Measurements from ENCODE around the gene MAGEL2.

Gene MAGEL2

DNA sequence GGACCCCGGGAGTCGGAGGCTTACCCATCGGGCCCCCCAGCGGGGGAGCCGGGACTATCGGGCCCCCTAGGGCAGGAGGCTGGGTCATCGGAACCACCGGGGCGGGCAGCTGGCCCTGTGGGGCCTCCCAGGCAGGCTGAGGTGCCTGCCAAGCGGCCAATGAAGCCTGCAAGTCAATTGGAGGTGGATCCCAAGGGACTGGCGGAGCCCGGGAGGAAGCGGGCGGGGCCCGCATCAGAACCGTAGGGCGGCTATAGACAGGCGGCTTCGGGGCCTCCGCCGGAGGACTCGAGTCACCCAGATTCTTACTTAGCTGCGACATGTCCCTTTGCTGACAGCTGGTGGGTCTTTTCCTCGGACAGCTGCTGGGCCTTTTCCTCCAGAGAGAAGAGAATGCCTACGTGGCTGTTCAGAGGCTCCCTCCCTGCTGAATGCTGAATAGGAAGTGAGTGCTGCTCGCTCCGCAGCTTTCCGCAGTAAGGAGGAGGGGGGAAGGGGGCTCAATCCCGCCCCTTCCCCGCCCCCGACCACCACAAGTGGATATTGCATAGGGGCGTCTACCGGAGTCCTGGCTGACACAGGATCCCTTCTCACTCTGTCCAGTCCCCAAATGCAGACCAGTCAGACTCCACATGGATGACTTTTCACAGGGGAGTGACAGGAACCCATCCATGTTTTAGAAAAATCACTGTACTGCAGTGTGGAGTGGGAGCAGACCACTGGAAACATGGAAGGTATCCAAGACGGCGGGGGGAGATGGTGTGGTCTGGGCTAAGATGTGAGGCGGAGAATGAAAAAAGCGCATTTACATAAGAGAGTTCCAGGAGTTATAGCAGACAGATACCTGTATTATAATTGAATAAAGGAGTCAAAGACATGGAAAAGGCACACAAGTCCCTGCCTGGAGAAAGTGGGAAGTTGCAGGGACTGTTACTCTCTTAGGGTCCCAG, at the start of gene MAGEL2:
Gene MAGEL2 (minus strand): TSS at position 447 of the 950 bp plus-strand sequence. CDS start 125 bp downstream, at position 322.
- DNase-seq = no peak

DNA sequence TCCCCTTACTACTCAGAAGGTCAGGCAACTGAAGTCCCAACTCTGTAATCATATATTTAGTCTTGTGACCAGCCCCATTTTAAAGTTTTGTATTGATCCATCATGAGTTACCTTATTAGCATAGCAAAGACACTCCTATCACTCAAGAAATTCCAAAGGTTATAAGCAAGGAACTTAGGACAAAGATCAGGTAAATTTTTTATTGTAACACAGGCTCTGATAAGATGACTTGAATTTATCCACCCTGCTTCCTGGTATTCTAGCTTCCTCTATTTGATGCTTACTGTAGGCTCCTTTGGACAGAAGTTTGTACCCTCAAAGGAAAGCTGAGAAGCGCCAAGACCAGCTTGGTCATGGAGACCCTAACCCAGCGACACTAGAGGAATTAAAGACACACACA, 47.6 kb upstream of the MAGEL2 start:
- no peak for DNase-seq

DNA sequence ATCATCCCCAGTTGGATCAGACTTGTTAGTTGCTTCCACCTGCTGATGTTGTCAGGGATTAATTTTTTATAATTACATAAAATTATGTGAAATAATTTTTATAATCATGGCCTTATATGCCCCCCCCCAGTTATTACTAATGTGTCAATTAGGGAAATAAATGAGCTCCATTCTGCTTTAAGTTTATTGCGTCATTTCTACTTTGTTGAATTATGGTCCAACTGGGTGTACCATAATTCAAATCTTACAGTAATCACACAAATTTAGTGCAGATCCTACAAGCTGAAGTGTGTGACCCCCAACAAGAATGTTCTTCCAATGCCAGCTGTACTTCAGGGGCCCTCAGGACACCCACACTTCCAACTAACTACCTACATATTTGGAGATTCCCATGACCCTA, 46.9 kb upstream of the MAGEL2 start:
- no peak for DNase-seq

DNA sequence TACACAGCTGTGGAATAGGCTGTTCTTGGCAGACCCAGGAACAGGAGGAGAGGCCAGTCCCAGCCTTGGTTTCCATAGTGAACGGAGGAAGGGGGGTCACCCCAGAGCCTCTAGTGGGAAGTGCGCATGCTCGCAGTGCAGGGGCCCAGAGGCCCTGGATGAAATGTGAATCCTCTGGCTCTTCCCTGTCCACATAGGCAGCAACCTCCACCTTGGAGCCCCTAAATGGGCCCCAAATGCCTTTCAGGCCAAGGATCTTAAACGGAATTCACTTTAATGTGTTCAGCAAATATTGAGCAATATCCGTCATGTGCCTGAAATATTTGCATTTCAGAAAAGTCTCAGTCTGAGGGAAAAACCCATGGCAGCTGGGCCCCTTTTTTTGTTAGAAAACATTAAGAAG, 42.8 kb upstream of the MAGEL2 start:
- no peak for DNase-seq

DNA sequence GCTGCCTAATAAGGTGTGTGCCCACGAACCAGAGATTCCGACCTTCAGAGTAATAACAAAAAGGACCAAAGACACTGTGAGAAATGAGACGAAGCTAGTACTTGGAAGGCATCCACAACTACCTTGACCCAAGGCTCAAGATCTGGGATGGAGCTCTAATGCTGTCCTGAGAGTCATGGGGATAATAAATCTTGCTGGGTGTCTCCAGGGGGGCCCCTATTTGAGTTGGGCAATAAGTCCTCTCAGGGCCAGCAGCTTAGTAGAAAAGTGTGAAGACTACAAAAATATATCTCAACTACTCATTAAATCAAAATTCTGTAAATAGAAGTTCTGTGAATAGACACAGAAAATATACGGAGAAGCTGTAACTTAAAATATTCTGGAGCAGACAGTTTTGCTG, 42.3 kb upstream of the MAGEL2 start:
- no peak for DNase-seq

DNA sequence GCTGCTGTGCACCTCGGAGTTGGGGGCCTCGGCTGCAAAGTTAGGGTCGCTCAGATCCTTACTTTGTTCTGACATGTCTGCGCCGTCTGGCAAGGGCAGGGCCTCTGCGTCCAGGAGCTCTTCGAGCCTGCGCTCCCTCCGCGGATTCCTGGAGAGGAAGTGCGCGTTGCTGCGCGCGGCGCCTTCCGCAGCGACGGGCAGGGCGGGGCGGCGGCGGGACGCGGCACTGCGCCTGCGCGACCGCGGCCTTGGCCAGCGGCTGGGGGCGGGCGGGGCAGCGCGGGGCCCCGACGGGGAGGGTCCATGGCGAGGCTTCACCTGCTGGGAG, 39.4 kb upstream of the MAGEL2 start, which contains the start of gene NDN:
Gene NDN (minus strand): TSS at position 163 of the 328 bp plus-strand sequence. CDS start 88 bp downstream, at position 75.
- no peak for DNase-seq

DNA sequence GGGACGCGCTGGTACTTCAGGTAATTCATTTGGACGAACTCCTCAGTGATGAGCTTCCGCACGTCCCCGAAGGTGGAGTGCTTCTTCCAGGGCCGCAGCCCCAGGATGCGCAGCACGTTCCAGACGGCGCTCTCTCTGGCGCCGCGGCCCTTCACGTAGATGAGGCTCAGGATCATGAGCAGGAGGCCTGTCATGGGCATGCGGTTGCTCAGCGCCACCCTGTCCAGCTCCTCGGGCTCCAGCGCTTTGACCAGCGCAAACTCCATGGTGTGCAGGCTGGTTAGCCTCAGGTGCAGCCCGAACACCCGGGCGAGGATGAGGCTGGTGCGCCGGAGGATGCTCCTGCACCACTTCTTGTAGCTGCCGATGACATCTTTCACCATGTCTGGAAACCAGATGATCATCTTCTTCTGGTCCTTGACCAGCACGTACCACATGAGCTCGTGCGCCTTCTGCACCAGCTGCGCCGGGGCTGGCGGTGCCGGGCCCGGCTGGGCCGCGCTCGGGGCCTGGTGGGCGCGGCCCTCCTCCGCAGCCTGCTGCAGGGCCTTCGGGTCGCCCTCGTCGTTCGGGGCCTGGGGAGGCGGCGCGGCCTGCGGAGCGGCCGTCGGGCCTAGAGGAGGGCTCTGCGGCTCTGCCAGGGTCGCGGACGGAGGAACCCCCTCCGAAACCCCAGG, 38.9 kb upstream of the MAGEL2 start:
- DNase-seq = no peak

DNA sequence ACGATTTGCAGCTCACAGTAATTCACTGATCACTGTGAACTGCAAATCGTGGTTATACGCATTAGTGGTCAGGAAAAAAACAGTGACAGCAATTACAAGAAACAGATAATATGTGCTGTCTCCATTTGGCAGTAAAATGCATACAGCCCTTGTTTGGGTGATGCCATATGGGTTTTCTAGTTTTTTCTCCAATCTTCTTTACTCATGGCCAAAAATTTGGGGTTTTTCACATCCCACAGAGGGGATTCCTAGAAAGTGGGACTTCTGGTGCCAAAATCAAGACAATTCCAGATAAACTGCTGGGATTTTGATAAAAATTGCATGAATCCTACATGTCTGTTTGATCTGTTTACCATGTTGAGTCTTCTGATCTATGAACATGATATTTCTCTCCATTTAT, 23.8 kb upstream of the MAGEL2 start:
- DNase-seq = no peak

DNA sequence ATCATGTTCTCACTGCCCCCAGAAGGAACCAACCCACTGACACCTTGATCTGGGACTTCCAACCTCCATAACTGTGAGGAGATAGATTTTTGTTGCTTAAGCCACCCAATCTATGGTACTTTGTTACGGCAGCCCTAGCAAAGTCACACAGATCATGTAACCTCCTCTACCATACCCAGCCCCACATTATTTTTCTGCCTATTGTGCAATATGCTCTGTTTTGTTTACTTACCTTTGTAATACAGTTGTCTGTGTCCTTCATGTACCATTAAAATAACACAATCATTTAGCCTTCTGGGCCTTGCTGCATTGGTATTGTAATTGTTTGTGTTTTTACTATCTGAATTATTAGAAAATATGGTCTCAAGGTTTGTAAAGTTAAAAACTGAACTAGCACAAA, 23.3 kb upstream of the MAGEL2 start:
- DNase-seq = no peak

DNA sequence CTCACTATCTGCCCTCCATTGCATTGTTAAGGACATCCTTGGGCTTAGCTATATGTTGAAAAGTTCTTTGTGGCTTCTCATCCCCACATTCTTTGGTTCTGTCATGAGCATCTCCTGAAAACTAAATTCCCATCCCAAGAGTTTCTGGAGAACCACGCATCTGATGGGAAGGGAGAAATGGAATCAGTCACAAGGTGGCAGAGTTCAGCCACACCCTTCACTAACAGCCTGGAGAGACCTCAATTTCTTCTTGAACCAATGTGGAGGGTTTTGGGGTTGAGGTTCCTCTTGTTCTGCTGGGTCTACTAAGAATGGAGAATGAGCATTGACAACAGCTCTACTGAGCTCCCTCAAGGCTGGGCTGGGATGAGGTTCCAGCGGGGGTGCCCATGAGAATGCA, 15.6 kb upstream of the MAGEL2 start:
- DNase-seq = no peak

DNA sequence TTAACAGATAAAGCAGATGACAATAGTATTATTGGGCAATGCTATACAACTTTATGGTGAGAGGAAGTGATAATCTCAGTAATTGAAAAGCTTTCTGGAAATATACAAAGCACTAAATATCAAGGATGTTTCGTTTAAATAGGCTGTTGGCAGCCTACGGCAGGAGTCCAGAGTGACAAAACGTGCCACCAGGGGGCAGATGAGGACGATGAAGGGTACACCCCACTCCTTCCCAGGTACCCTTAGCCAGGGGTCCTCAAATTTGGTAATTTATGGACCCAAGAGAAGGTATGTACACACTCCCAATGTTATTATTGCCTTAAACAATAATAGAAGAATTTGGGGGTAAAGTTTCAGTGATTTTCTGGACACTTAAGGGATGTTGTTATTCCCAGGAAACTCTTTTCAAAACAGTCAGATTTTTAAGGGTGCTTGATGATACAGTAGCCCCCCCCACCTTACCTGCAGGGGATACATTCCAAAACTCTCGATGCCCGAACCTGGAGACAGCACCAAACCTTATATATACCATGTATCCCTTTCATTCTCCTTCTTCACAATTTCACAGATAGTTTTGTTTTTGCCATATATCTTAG, 1.4 kb upstream of the MAGEL2 start:
- no peak for DNase-seq

DNA sequence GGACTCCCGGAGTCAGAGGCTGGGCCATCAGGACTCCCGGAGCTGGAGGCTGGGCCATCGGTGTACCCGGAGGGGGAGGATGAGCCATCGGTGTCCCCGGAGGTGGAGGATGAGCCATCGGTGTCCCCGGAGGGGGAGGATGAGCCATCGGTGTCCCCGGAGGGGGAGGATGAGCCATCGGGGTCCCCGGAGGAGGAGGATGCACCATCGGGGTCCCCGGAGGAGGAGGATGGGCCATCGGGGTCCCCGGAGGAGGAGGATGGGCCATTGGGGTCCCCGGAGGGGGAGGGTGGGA, 719 bp downstream of the MAGEL2 start:
- no peak for DNase-seq

DNA sequence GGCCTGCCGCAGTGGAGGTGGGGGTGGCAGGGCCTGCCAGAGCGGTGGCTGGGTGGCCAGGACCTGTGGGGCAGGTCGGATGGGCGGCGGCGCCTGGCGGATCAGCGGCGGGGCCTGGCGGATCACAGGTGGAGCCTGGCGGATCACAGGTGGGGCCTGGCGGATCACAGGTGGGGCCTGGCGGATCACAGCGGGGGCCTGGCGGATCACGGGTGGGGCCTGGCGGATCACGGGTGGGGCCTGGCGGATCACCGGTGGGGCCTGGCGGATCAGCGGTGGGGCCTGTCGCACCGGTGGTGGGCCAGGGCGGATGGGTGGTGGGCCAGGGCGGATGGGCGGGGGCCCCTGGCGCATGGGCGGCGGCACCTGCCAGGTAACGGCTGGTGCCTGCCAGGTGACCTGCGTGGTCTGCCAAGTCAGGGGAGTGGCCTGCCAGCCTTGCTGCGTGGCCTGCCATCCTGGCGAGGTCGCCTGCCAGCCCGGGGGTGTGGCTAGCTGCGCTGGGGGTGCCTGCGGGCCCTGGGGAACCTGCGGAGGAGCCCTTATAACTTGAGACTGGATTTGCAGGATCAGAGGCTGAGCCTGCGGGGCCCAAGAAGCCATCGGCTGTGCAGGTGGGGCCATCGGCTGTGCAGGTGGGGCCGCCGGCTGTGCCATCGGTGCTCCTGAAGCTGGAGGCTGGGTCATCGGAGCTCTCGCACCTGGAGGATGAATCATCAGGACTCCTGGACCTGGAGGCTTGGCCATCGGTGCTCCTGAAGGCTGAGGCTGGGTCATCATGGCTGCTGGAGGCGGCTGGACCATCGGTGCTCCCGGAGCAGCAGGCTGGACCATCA, 1.3 kb downstream of the MAGEL2 start:
- DNase-seq = no peak

DNA sequence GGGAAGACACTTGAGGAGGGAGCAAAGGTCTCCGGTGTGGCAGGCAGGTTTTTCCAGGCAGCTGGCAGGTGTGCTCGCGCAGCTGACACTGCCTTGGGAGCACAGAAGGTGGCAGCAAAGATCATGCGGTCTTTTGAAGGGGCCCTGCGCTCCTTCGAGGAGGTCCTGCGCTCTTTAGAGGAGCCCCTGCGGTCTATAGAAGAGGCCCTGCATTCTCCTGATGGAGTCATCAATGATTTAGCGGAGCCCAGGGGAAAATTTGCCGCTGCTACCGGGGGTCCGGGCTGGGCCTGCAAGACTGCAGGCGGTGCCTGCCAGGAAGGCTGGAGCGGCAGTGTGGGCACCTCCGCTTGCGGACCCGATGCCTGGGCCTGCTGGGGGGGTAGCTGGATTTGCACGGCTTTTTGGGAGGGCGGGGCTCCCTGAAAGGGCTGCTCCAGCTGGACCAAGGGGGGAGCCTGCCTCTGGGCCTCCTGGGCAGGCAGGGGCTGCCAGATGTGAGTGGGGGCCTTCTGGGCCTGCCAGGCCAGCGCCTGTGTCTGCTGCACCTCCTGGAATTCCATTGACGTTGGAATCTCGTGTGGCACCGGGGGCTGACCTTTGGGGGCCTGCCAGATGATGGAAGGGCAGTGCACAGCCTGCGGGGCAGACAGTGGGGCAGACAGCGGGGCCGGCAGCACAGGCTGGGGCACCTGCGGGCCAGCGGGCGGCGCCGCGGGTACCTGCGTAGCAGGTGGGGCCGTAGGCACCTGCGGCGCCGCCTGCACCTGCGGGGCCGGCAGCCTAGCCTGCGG, 2.1 kb downstream of the MAGEL2 start:
- no peak for DNase-seq

DNA sequence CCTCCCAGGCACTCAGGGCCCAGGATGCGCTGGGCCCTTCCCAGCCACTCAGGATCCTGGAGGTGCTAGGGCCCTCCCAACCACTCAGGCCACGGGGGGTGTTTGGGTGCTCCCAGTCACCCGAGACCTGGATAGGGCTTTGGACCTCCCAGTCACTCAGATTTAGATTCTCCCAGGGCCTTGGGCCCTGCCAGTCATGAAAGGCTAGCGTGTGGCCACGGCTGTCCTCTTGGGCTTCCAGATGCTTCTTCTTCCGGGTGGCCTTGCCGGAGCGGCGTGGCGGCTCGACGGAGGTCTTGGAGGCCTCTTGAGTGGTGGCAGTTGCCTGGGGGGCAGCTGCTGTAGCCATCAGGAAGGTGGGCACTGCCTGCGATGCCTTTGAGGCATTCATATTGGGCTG, 2.8 kb downstream of the MAGEL2 start:
- no peak for DNase-seq

DNA sequence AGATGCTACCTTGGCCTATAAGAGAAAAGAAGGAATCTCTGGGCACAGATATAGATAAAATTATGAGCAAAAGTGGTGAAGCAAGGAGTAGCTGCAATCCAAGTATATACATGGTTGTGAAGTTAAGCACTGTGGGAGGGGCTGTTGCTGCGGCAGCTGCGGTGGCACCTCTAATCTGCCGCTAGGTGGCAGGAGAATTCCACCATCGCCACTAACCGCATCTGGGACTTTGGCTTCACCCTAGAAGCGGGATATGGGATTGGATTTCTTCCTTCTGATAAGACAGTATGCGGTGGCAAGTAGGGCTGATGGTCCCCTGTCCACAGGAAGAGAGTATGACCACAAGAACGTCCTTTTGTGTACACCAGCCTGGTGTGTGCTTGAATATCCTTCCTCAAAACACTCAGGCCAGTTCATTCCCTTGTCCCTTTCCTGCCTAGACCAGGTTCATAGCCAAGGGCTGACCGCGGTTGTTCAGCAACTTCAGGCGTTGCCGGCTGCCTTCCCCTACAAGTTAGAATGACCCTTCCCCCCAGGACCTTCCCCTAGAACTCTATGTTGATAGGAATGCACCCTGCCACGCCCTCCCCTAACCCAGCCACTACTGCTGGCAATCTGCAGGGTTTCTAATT, 5.1 kb downstream of the MAGEL2 start:
- no peak for DNase-seq

DNA sequence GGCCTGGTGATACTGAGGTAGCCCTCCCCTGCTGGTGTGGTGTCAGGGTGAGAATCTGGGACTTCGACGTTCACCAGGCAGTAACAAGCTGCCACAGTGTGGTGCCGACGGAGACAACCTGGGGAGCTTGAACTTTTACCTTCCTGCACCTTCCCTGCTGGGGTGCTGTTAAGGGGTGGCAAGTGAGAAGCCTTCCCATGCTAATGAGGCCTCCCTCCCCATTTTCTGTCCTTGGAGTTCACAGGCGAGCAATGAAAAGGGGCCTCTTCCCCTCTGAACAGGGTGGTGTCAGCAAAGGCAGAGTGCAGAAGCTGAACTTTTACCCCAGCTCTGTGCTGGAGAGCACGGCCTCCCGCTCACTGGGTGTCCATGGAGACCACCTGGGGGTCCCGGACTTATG, 13.5 kb downstream of the MAGEL2 start:
- DNase-seq = no peak

DNA sequence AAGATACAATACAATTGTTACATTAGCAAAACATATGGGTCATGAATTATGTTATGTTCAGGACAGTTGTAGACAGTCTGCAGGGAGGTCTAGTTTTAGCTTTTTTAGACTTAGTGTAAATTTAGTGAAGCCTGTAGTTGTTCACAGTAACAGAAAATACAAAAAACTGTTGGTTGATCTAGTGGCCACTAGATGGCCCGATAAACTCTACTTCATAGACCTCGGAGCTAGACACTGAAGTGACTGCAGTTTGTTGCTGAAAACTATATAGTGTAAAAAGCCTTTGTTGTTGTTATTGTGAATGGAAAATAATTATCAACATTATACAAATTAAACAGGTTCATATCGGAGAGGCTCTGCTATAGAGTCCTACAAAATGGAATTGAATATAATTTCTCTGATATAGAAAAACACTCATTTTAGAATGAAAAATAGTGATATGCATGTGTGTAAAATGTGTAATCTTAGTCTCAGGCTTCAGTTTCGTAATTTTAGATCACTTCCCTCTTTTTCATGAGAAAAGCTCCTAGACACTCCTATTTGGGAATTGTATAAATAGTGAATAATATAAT, 18.3 kb downstream of the MAGEL2 start:
- no peak for DNase-seq

DNA sequence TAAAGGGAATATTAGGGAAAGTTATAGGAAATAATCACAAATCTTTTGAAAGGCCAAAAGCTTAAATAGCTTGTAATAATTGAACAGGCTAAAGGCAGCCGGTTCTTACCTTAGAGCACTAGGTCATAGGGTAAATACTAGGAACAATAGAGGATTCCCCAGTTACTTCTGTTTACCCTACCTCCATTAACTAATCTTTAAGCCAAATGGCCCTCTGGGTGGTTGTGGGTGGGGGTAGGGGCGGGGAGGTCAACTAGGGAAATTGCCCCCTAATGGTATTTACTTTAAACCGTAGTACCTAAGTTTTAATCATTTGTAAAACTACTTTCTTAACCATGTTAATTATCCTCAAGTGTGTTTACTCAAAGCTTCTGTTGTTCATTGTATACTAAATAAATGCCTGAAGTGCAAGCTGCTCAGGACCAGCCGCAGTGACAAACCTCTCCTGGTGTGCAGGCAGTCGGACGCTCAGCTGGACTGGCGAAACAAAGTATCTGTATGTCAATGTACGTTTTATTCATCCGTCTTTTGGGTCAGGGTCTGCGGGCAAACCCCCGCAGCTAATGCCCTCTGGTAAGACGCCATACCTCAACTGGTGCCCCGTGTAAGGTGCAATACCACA, 18.9 kb downstream of the MAGEL2 start:
- DNase-seq = no peak

DNA sequence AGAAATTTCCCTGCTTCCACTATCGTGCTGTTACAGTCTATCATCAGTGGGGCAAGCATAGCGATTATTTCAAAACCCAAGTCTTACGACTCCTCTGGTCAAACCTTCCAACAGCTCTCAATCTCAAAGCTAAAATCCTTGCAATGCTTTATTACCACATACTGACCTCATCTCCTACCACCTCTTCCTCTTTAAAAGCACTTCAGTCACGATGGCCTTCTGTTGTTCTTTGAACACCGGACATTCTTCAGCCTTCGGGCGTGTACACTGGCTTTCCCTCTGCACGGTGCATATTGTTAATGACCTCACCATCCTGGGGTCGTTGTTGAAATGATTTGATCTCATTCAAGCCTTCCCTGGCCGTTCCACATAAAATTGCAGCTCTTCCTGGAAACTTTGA, 31.1 kb downstream of the MAGEL2 start:
- no peak for DNase-seq

DNA sequence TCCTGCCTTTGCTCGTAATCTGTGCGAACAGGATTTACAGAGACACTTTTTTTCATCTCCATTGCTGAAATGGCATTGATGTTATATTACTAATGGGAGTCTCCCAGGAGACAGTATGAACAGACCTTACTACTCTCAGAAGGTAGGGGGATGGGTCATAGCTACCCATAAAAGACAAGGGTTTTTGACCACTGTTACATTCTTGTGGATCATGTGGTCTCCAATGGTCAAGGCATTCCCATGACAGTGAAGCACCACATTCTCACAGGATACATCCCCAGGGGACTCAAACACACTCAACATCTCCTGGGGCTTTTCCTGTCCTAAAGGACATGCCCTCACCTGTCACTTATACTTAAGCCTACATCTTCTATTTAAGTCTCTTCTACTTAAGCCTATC, 41.4 kb downstream of the MAGEL2 start:
- no peak for DNase-seq
